ENCODE data around the gene RPL18. TPM values are rescaled to one million over a fixed set of nuclear protein-coding genes. Genes with fewer than 3 reads are reported as not detected.

Gene RPL18
- total RNA-seq, 1 experiment from 2014 or later: 1,812 TPM

DNA sequence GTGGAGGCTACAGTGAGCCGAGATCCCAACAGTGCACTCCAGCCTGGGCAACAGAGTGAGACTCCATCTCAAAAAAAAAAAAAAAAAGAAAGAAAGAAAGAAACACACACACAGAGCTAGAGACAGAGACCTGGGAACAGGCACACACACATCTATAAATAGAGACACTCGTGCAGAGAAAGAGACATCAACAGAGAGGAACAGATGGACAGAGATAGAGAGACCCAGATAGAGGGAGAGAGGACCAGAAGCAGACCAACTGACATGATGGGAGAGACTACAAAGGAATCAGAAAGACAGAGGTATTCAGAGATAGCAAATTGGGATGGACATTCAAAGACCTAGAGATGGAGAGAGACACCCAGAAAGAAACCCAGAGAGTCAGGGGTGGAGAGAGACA is 29.2 kb upstream of the RPL18 start:
- Histone ChIP-seq H3K4me1 (peaks cover 9% of the 10 kb centered on the region; the same call in 1 of the 2 replicates), H3K4me3 (ENCODE audit: low read depth, low read length) (no peak overlapping the region), H3K9me3 (no peaks in the 10 kb centered on the region), H3K36me3 (ENCODE audit: control insufficient read depth, insufficient read depth, low read length) (no peaks in the 10 kb centered on the region), H3K27me3 (replicated peaks; ENCODE audit: control insufficient read depth, insufficient read depth, low read length) (no peaks in the 10 kb centered on the region)
- intact Hi-C loops (cut with micrococcal nuclease; ENCODE audit: unreplicated experiment): loop anchor here (5.0 kb wide), 1 partner anchor 39 kb away; no protein-coding TSS in a partner anchor
- no TSS peak for BruUV-seq (replicated peaks)
- H3K27me3 Mint-ChIP-seq (ENCODE audit: insufficient read depth, unreplicated experiment): no peaks in the 10 kb centered on the region
- H3K36me3 Mint-ChIP-seq (ENCODE audit: insufficient read depth, unreplicated experiment): no peaks in the 10 kb centered on the region
- ChIA-PET CTCF (no interaction called here), POLR2A (no interaction called here)
- no peak overlapping the region for H3K4me3 Mint-ChIP-seq (ENCODE audit: unreplicated experiment)
- H3K27ac Mint-ChIP-seq (ENCODE audit: unreplicated experiment): no peak overlapping the region
- peaks cover 16% of the 10 kb centered on the region for H3K4me1 Mint-ChIP-seq (ENCODE audit: low read depth, unreplicated experiment)
- TF ChIP-seq, protein P1, sequence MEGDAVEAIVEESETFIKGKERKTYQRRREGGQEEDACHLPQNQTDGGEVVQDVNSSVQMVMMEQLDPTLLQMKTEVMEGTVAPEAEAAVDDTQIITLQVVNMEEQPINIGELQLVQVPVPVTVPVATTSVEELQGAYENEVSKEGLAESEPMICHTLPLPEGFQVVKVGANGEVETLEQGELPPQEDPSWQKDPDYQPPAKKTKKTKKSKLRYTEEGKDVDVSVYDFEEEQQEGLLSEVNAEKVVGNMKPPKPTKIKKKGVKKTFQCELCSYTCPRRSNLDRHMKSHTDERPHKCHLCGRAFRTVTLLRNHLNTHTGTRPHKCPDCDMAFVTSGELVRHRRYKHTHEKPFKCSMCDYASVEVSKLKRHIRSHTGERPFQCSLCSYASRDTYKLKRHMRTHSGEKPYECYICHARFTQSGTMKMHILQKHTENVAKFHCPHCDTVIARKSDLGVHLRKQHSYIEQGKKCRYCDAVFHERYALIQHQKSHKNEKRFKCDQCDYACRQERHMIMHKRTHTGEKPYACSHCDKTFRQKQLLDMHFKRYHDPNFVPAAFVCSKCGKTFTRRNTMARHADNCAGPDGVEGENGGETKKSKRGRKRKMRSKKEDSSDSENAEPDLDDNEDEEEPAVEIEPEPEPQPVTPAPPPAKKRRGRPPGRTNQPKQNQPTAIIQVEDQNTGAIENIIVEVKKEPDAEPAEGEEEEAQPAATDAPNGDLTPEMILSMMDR (IDR thresholded peaks at IDR 0.05; ENCODE audit: insufficient read depth in 1 of 2, low read depth in 1 of 2, low read length in 1 of 2, severe bottlenecking in 1 of 2, unreplicated experiment in 1 of 2): no peak
- no peaks in the 10 kb centered on the region for H3K9me3 Mint-ChIP-seq (ENCODE audit: unreplicated experiment)
- DNase-seq: no peak

DNA sequence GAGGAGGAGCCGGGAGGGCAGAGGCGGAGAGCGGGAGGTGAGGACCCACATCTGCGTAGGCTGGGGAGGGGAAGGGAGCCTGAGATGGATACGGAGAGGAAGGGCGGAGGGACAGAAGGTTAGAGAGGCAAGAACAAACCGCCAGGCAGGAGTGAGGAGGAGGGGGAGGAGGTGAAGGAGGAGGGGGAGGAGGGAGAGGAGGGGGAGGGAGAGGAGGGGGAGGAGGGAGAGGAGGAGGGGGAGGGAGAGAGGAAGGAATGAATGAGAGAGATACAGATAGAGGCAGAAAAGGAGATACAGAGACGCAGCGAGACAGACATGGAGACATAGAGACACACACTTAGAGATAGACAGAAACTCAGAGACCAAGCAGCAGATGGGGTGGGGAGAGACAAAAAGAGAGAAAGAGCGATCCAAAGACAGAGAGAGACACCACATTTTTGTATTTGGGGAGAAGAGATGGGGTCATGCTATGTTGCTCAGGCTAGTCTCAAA is 27.8 kb upstream of the RPL18 start:
- TF ChIP-seq, protein P1 (IDR thresholded peaks at IDR 0.05; ENCODE audit: insufficient read depth in 1 of 2, low read depth in 1 of 2, low read length in 1 of 2, severe bottlenecking in 1 of 2, unreplicated experiment in 1 of 2): no peak
- Histone ChIP-seq H3K27me3 (replicated peaks; ENCODE audit: control insufficient read depth, insufficient read depth, low read length) (no peaks in the 10 kb centered on the region), H3K4me1 (peaks cover 9% of the 10 kb centered on the region; the same call in 1 of the 2 replicates), H3K4me3 (ENCODE audit: low read depth, low read length) (no peak overlapping the region; the same call in 1 of the 2 replicates), H3K9me3 (no peaks in the 10 kb centered on the region), H3K36me3 (ENCODE audit: control insufficient read depth, insufficient read depth, low read length) (no peaks in the 10 kb centered on the region)
- Mint-ChIP-seq H3K4me3 (ENCODE audit: unreplicated experiment) (peak overlapping the region; percentile 77), H3K27me3 (ENCODE audit: insufficient read depth, unreplicated experiment) (no peaks in the 10 kb centered on the region), H3K36me3 (ENCODE audit: insufficient read depth, unreplicated experiment) (no peaks in the 10 kb centered on the region), H3K4me1 (ENCODE audit: low read depth, unreplicated experiment) (peaks cover 16% of the 10 kb centered on the region), H3K9me3 (ENCODE audit: unreplicated experiment) (no peaks in the 10 kb centered on the region), H3K27ac (ENCODE audit: unreplicated experiment) (no peak overlapping the region)
- CTCF ChIA-PET: interaction anchor here (1.0 to 2.7 kb wide), 8 partner anchors 9 to 196 kb away, joined by 3 to 28 read pairs (median 6); partner anchors contain the start of genes DBP and FUT2
- POLR2A ChIA-PET: interaction anchor here (2.0 to 2.1 kb wide), 2 partner anchors 28 to 225 kb away, joined by 7 to 12 read pairs; partner anchors contain the start of genes PPP1R15A, RPL18 and SPHK2
- intact Hi-C loops (cut with micrococcal nuclease; ENCODE audit: unreplicated experiment): loop anchor here (1.0 to 5.0 kb wide), 5 partner anchors 9 to 138 kb away; partner anchors contain the start of gene DBP
- no peak for DNase-seq
- BruUV-seq (replicated peaks): no TSS peak

DNA sequence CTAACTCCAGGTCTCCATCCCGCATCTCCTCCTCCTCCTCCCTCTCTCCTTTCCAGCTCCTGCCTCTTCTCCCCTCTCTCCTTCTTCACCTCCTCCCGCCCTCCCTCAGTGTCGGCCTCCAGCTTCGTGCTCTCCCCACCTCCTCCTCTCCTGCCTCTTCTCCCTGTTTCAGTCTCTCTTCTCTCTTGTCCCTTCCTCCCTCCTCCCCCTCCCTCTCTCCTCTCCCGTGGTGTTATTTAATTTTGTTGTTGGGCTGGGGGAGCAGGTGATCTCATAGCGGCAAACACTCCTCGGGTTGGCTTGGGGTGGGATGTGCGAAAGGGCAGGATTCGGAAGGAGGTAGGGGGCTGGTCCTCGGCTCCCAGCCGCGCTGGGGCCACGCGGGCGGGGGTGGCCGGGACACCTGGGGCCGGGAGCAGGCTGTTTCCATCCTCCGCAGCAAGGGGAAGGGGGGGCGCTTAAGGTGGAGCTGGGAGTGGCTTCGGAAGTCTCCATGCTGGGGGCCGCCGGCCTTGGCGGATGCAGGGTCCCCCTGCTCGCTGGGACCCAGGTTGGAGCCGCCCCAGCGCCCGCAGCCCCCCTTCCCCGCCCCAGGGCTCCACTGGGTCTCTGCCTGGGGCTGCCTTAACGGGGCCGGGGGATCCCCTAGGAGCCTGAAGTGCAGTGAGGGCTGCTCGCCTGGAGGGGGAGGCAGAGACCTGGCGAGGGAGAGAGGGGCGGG is 27.2 kb upstream of the RPL18 start, which contains the start of gene CA11:
Gene CA11 (minus strand): TSS at position 187 of the 721 bp plus-strand sequence. CDS start 555 bp downstream, outside the sequence.
- peak; percentile 94 to 95 for DNase-seq
- Mint-ChIP-seq H3K27ac (ENCODE audit: unreplicated experiment) (peak within 1 kb of the TSS; percentile 69), H3K4me1 (ENCODE audit: low read depth, unreplicated experiment) (peaks cover 16% of the 10 kb centered on the region), H3K9me3 (ENCODE audit: unreplicated experiment) (no peaks in the 10 kb centered on the region), H3K27me3 (ENCODE audit: insufficient read depth, unreplicated experiment) (no peaks in the 10 kb centered on the region), H3K36me3 (ENCODE audit: insufficient read depth, unreplicated experiment) (no peaks in the 10 kb centered on the region), H3K4me3 (ENCODE audit: unreplicated experiment) (peak within 1 kb of the TSS; percentile 77)
- ChIA-PET POLR2A (interaction anchor here (0.6 to 2.1 kb wide), 5 partner anchors 16 to 226 kb away, joined by 3 to 12 read pairs (median 5); partner anchors contain the start of genes PPP1R15A, RPL18 and SPHK2), CTCF (interaction anchor here (0.6 to 2.7 kb wide), 13 partner anchors 9 to 197 kb away, joined by 3 to 28 read pairs (median 6); partner anchors contain the start of genes DBP and FUT2)
- intact Hi-C loops (cut with micrococcal nuclease; ENCODE audit: unreplicated experiment): loop anchor here (1.0 to 5.0 kb wide), 5 partner anchors 9 to 138 kb away; partner anchors contain the start of gene DBP
- Histone ChIP-seq H3K4me3 (ENCODE audit: low read depth, low read length) (peak within 1 kb of the TSS; percentile 56), H3K4me1 (peaks cover 9% of the 10 kb centered on the region; the same call in 1 of the 2 replicates), H3K36me3 (ENCODE audit: control insufficient read depth, insufficient read depth, low read length) (no peaks in the 10 kb centered on the region), H3K27me3 (replicated peaks; ENCODE audit: control insufficient read depth, insufficient read depth, low read length) (no peaks in the 10 kb centered on the region), H3K9me3 (no peaks in the 10 kb centered on the region)
- BruUV-seq (replicated peaks): no TSS peak
- TF ChIP-seq, protein P1 (IDR thresholded peaks at IDR 0.05; ENCODE audit: insufficient read depth in 1 of 2, low read depth in 1 of 2, low read length in 1 of 2, severe bottlenecking in 1 of 2, unreplicated experiment in 1 of 2): peak; percentile 93 to 96

Data from Caco-2 (cell line).